NCI-H187 (cell line): ENCODE data around the gene VPS13C.

Experiments used
- DNase-seq, 2 experiments: peaks; one replicate each; lab custom pipeline; 2025; lab: John Stamatoyannopoulos, UW

The VPS13C gene

GRCh38 chr15:62060113-62060895 lies at the start of gene VPS13C:
Gene VPS13C (minus strand): TSS chr15:62060447. CDS start chr15:62060374, 73 bp downstream.
- peak; percentile 72 to 77 for DNase-seq

- no peak for DNase-seq
Measured at GRCh38 chr15:62109437-62109836, 49.2 kb upstream of the VPS13C start.

- DNase-seq: no peak
Measured at GRCh38 chr15:62108411-62108810, 48.2 kb upstream of the VPS13C start.

- no peak for DNase-seq
Measured at GRCh38 chr15:62107571-62108121, 47.4 kb upstream of the VPS13C start.

- no peak for DNase-seq
Measured at GRCh38 chr15:62106096-62106495, 45.8 kb upstream of the VPS13C start.

- no peak for DNase-seq
Measured at GRCh38 chr15:62105266-62105665, 45.0 kb upstream of the VPS13C start.

- no peak for DNase-seq
Measured at GRCh38 chr15:62104846-62105245, 44.6 kb upstream of the VPS13C start.

- DNase-seq: no peak
Measured at GRCh38 chr15:62104401-62104800, 44.2 kb upstream of the VPS13C start.

GRCh38 chr15:62103431-62103830 lies 43.2 kb upstream of the VPS13C start:
- no peak for DNase-seq

- no peak for DNase-seq
Measured at GRCh38 chr15:62099094-62099601, 38.9 kb upstream of the VPS13C start.

GRCh38 chr15:62094388-62094787 lies 34.1 kb upstream of the VPS13C start:
- DNase-seq: no peak

GRCh38 chr15:62093809-62094208 lies 33.6 kb upstream of the VPS13C start:
- DNase-seq: no peak

GRCh38 chr15:62090988-62091387 lies 30.7 kb upstream of the VPS13C start:
- no peak for DNase-seq

GRCh38 chr15:62089616-62090015 lies 29.4 kb upstream of the VPS13C start:
- DNase-seq: no peak

GRCh38 chr15:62088353-62088693 lies 28.1 kb upstream of the VPS13C start:
- no peak for DNase-seq

GRCh38 chr15:62087671-62088352 lies 27.6 kb upstream of the VPS13C start:
- DNase-seq: no peak

GRCh38 chr15:62085740-62086139 lies 25.5 kb upstream of the VPS13C start:
- no peak for DNase-seq

GRCh38 chr15:62083194-62084154 lies 23.2 kb upstream of the VPS13C start:
- DNase-seq: no peak

GRCh38 chr15:62079594-62079993 lies 19.3 kb upstream of the VPS13C start:
- DNase-seq: no peak

- peak in 1 of 2 experiments; percentile 4 for DNase-seq
Measured at GRCh38 chr15:62075595-62076277, 15.5 kb upstream of the VPS13C start.

GRCh38 chr15:62071711-62072308 lies 11.6 kb upstream of the VPS13C start:
- DNase-seq: no peak
